Loucy (cell line): ENCODE data around the gene SERPINA1.

Source experiments
- H2AFZ ChIP-seq: fragments of 200-600 bp; sonication (generic); 2 replicates; pipeline ENCODE4 v1.6.0; 2016; ENCODE audit warnings: antibody characterized with exemption, mild to moderate bottlenecking, low read length, moderate library complexity
- H3F3A ChIP-seq: fragments of 200-600 bp; 2 replicates; pipeline ENCODE4 v1.6.0; 2016; ENCODE audit warnings: antibody characterized with exemption, low read depth, mild to moderate bottlenecking
- H3K27me3 ChIP-seq: fragments of 200-600 bp; sonication (generic); 2 replicates; pipeline ENCODE4 v1.6.1; 2014; ENCODE audit warnings: low read length, mild to moderate bottlenecking; ENCODE audit not compliant: insufficient read depth, poor library complexity, severe bottlenecking
- H3K36me3 ChIP-seq: fragments of 200-600 bp; sonication (generic); 2 replicates; pipeline ENCODE4 v1.6.1; 2016; ENCODE audit warnings: low read length; ENCODE audit not compliant: insufficient read depth
- H3K4me1 ChIP-seq: fragments of 200-600 bp; sonication (generic); 2 replicates; pipeline ENCODE4 v1.5.1; 2014; ENCODE audit warnings: low read length, mild to moderate bottlenecking; ENCODE audit not compliant: insufficient read depth, poor library complexity, severe bottlenecking
- H3K4me2 ChIP-seq: fragments of 200-600 bp; sonication (generic); 2 replicates; pipeline ENCODE4 v1.6.0; 2014; ENCODE audit warnings: antibody characterized with exemption, low read length, low read depth, mild to moderate bottlenecking; ENCODE audit not compliant: poor library complexity, severe bottlenecking
- H3K4me3 ChIP-seq: fragments of 200-600 bp; sonication (generic); 2 replicates; pipeline ENCODE4 v1.5.1; 2014; ENCODE audit warnings: low read length, mild to moderate bottlenecking, mixed read lengths; ENCODE audit not compliant: poor library complexity, severe bottlenecking
- H3K79me2 ChIP-seq: fragments of 200-600 bp; sonication (generic); 2 replicates; pipeline ENCODE4 v1.6.1; 2014; ENCODE audit warnings: low read length; ENCODE audit not compliant: insufficient read depth
- H3K9ac ChIP-seq: fragments of 200-600 bp; sonication (generic); 2 replicates; pipeline ENCODE4 v1.6.0; 2014; ENCODE audit warnings: mild to moderate bottlenecking, low read depth, low read length, moderate library complexity; ENCODE audit not compliant: poor library complexity, severe bottlenecking
- H3K9me2 ChIP-seq: fragments of 200-600 bp; sonication (generic); replicated peaks from 2 replicates; pipeline ENCODE4 v1.6.1; 2016; ENCODE audit warnings: low read depth, low read length, mixed read lengths
- H3K9me3 ChIP-seq: fragments of 200-600 bp; sonication (generic); 2 replicates; pipeline ENCODE4 v1.6.1; 2014; ENCODE audit warnings: mild to moderate bottlenecking, antibody characterized with exemption, low read length, low read depth; ENCODE audit not compliant: insufficient read depth
- H4K20me1 ChIP-seq: fragments of 200-600 bp; sonication (generic); 2 replicates; pipeline ENCODE4 v1.6.0; 2014; ENCODE audit warnings: antibody characterized with exemption, low read length, mild to moderate bottlenecking; ENCODE audit not compliant: insufficient read depth, poor library complexity, severe bottlenecking
- EZH2phosphoT487 ChIP-seq: fragments of 200-600 bp; IDR thresholded peaks from 2 replicates; pipeline ENCODE4 v1.6.1; 2018; ENCODE audit warnings: antibody characterized with exemption, mild to moderate bottlenecking, moderate library complexity, borderline replicate concordance
- TF ChIP-seq, protein P1 (sequence below): fragments of 200-600 bp; sonication (generic); conservative IDR thresholded peaks from 2 replicates; pipeline ENCODE4 v1.5.1; 2014; ENCODE audit warnings: mild to moderate bottlenecking, antibody characterized with exemption, low read length

The SERPINA1 gene

GRCh38 chr14:94332063-94332583 lies 56.3 kb downstream of the SERPINA1 start:
- Histone ChIP-seq H3K36me3 (no peaks in the 10 kb centered on the region), H3K4me1 (no peaks in the 10 kb centered on the region), H2AFZ (no peak overlapping the region), H4K20me1 (no peaks in the 10 kb centered on the region), H3K79me2 (no peaks in the 10 kb centered on the region), H3K9me2 (no peaks in the 10 kb centered on the region), H3K4me2 (no peak overlapping the region), H3F3A (no peaks in the 10 kb centered on the region), H3K9me3 (no peaks in the 10 kb centered on the region), H3K27me3 (no peaks in the 10 kb centered on the region), H3K9ac (no peak overlapping the region), H3K4me3 (no peak overlapping the region)
- TF ChIP-seq, protein P1, sequence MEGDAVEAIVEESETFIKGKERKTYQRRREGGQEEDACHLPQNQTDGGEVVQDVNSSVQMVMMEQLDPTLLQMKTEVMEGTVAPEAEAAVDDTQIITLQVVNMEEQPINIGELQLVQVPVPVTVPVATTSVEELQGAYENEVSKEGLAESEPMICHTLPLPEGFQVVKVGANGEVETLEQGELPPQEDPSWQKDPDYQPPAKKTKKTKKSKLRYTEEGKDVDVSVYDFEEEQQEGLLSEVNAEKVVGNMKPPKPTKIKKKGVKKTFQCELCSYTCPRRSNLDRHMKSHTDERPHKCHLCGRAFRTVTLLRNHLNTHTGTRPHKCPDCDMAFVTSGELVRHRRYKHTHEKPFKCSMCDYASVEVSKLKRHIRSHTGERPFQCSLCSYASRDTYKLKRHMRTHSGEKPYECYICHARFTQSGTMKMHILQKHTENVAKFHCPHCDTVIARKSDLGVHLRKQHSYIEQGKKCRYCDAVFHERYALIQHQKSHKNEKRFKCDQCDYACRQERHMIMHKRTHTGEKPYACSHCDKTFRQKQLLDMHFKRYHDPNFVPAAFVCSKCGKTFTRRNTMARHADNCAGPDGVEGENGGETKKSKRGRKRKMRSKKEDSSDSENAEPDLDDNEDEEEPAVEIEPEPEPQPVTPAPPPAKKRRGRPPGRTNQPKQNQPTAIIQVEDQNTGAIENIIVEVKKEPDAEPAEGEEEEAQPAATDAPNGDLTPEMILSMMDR, result no peak
- no peak for TF ChIP-seq EZH2phosphoT487

GRCh38 chr14:94331462-94331861 lies 56.9 kb downstream of the SERPINA1 start:
- H2AFZ ChIP-seq, result no peak overlapping the region
- no peaks in the 10 kb centered on the region for H3K9me2 ChIP-seq
- no peaks in the 10 kb centered on the region for H3K79me2 ChIP-seq
- no peak for TF ChIP-seq EZH2phosphoT487
- TF ChIP-seq, protein P1, result no peak
- H3K4me3 ChIP-seq, result no peak overlapping the region
- H3F3A ChIP-seq, result no peaks in the 10 kb centered on the region
- no peaks in the 10 kb centered on the region for H3K36me3 ChIP-seq
- H3K27me3 ChIP-seq, result no peaks in the 10 kb centered on the region
- H4K20me1 ChIP-seq, result no peaks in the 10 kb centered on the region
- no peak overlapping the region for H3K9ac ChIP-seq
- H3K9me3 ChIP-seq, result no peaks in the 10 kb centered on the region
- no peak overlapping the region for H3K4me2 ChIP-seq
- H3K4me1 ChIP-seq, result no peaks in the 10 kb centered on the region

- H3K4me2 ChIP-seq, result no peak overlapping the region
- H3K4me1 ChIP-seq, result no peaks in the 10 kb centered on the region
- no peaks in the 10 kb centered on the region for H3F3A ChIP-seq
- no peaks in the 10 kb centered on the region for H3K9me2 ChIP-seq
- H3K27me3 ChIP-seq, result no peaks in the 10 kb centered on the region
- no peaks in the 10 kb centered on the region for H3K9me3 ChIP-seq
- H3K79me2 ChIP-seq, result no peaks in the 10 kb centered on the region
- no peaks in the 10 kb centered on the region for H3K36me3 ChIP-seq
- no peak for TF ChIP-seq EZH2phosphoT487
- TF ChIP-seq, protein P1, result no peak
- no peaks in the 10 kb centered on the region for H4K20me1 ChIP-seq
- H2AFZ ChIP-seq, result no peak overlapping the region
- no peak overlapping the region for H3K4me3 ChIP-seq
- H3K9ac ChIP-seq, result no peak overlapping the region
Observed at GRCh38 chr14:94330857-94331256, 57.5 kb downstream of the SERPINA1 start.
